Mesothelial cell of epicardium (in vitro differentiated cells): ENCODE measurements around the gene LNX2. TPM values are rescaled to one million over a fixed set of nuclear protein-coding genes. Genes with fewer than 3 reads are reported as not detected.

Source experiments
- DNase-seq, 2 experiments: peaks; one replicate each; pipeline ENCODE4 v3.0.0; 2021; ENCODE audit warnings: low spot score in 2 of 2; ENCODE audit not compliant: unreplicated experiment in 2 of 2
- H3K27ac Mint-ChIP-seq: 2 replicates; pipeline ENCODE4 v1.8.0; 2021; ENCODE audit warnings: mixed read lengths
- H3K27me3 Mint-ChIP-seq: 2 replicates; pipeline ENCODE4 v1.8.0; 2021; ENCODE audit warnings: low read depth, mixed read lengths
- H3K36me3 Mint-ChIP-seq: 2 replicates; pipeline ENCODE4 v1.8.0; 2021; ENCODE audit warnings: mixed read lengths
- H3K4me1 Mint-ChIP-seq: 2 replicates; pipeline ENCODE4 v1.8.0; 2021; ENCODE audit warnings: mixed read lengths
- H3K4me3 Mint-ChIP-seq: 2 replicates; pipeline ENCODE4 v1.8.0; 2021; ENCODE audit warnings: mild to moderate bottlenecking, moderate library complexity, mixed read lengths
- H3K9me3 Mint-ChIP-seq: 2 replicates; pipeline ENCODE4 v1.8.0; 2021; ENCODE audit warnings: mixed read lengths
- CTCF ChIP-seq: fragments of 200-600 bp; sonication (generic); IDR thresholded peaks from one replicate; pipeline ENCODE4 v1.5.0; 2021; ENCODE audit warnings: antibody characterized with exemption; ENCODE audit not compliant: unreplicated experiment
- total RNA-seq: library from RNA; stranded (reverse); gene quantifications from 3 replicates; pipeline ENCODE4 v1.2.1, GENCODE V29; 2021

Gene LNX2
- total RNA-seq, 1 donor from 2014 or later: 13.6 TPM

GRCh38 chr13:27607125-27607524 lies 13.2 kb downstream of the LNX2 start:
- peaks cover 4% of the 10 kb centered on the region for H3K36me3 Mint-ChIP-seq
- no peak overlapping the region for H3K4me3 Mint-ChIP-seq
- DNase-seq: no peak
- H3K9me3 Mint-ChIP-seq: peaks cover 8% of the 10 kb centered on the region
- peak overlapping the region; percentile 3 for H3K27ac Mint-ChIP-seq
- H3K27me3 Mint-ChIP-seq: no peaks in the 10 kb centered on the region
- peaks cover 41% of the 10 kb centered on the region for H3K4me1 Mint-ChIP-seq
- no peak for TF ChIP-seq CTCF

- peaks cover 40% of the 10 kb centered on the region for H3K4me1 Mint-ChIP-seq
Measured at GRCh38 chr13:27605610-27606200, 14.6 kb downstream of the LNX2 start.

GRCh38 chr13:27605099-27605498 lies 15.2 kb downstream of the LNX2 start:
- DNase-seq: no peak
- no peaks in the 10 kb centered on the region for H3K9me3 Mint-ChIP-seq
- peaks cover 44% of the 10 kb centered on the region for H3K4me1 Mint-ChIP-seq
- no peaks in the 10 kb centered on the region for H3K36me3 Mint-ChIP-seq
- H3K27me3 Mint-ChIP-seq: no peaks in the 10 kb centered on the region
- peak overlapping the region; percentile 49 for H3K27ac Mint-ChIP-seq
- no peak overlapping the region for H3K4me3 Mint-ChIP-seq
- TF ChIP-seq CTCF: no peak

More at GRCh38 chr13:27605610-27606200, 14.6 kb downstream of the LNX2 start:
- Mint-ChIP-seq H3K9me3 (peaks cover 3% of the 10 kb centered on the region), H3K27ac (peak overlapping the region; percentile 49), H3K4me3 (no peak overlapping the region), H3K27me3 (no peaks in the 10 kb centered on the region), H3K36me3 (peaks cover 4% of the 10 kb centered on the region)
- no peak for DNase-seq
- TF ChIP-seq CTCF: no peak

- Mint-ChIP-seq H3K36me3 (no peaks in the 10 kb centered on the region), H3K4me3 (no peak overlapping the region), H3K27ac (no peak overlapping the region), H3K27me3 (no peaks in the 10 kb centered on the region), H3K9me3 (no peaks in the 10 kb centered on the region), H3K4me1 (peaks cover 45% of the 10 kb centered on the region)
- no peak for TF ChIP-seq CTCF
- DNase-seq: no peak
Measured at GRCh38 chr13:27601803-27602202, 18.5 kb downstream of the LNX2 start.

GRCh38 chr13:27601208-27601607 lies 19.1 kb downstream of the LNX2 start:
- H3K27ac Mint-ChIP-seq: peak overlapping the region; percentile 10
- no peaks in the 10 kb centered on the region for H3K27me3 Mint-ChIP-seq
- no peaks in the 10 kb centered on the region for H3K36me3 Mint-ChIP-seq
- peaks cover 40% of the 10 kb centered on the region for H3K4me1 Mint-ChIP-seq
- no peak overlapping the region for H3K4me3 Mint-ChIP-seq
- no peak for DNase-seq
- H3K9me3 Mint-ChIP-seq: no peaks in the 10 kb centered on the region
- TF ChIP-seq CTCF: no peak

GRCh38 chr13:27600711-27601110 lies 19.6 kb downstream of the LNX2 start:
- no peaks in the 10 kb centered on the region for H3K27me3 Mint-ChIP-seq
- H3K27ac Mint-ChIP-seq: peak overlapping the region; percentile 15
- TF ChIP-seq CTCF: no peak
- peaks cover 35% of the 10 kb centered on the region for H3K4me1 Mint-ChIP-seq
- no peaks in the 10 kb centered on the region for H3K36me3 Mint-ChIP-seq
- H3K9me3 Mint-ChIP-seq: no peaks in the 10 kb centered on the region
- DNase-seq: no peak
- H3K4me3 Mint-ChIP-seq: no peak overlapping the region
